Choroid plexus epithelial cell (primary cell): ENCODE results near the gene FOXN3.

Source experiments
- DNase-seq: peaks from one replicate; pipeline ENCODE4 v3.0.0-alpha.2; 2010; ENCODE audit warnings: low read depth
- H3K4me3 ChIP-seq: 2 replicates; pipeline ENCODE4 v1.5.1; 2011; ENCODE audit warnings: low read depth, mild to moderate bottlenecking, control low read depth, low read length, moderate library complexity
- TF ChIP-seq, protein P1 (sequence below): conservative IDR thresholded peaks from 2 replicates; pipeline ENCODE4 v1.5.1; 2011; ENCODE audit warnings: low read depth, mild to moderate bottlenecking, control low read depth, inconsistent platforms, low read length, moderate library complexity

The FOXN3 gene

DNA sequence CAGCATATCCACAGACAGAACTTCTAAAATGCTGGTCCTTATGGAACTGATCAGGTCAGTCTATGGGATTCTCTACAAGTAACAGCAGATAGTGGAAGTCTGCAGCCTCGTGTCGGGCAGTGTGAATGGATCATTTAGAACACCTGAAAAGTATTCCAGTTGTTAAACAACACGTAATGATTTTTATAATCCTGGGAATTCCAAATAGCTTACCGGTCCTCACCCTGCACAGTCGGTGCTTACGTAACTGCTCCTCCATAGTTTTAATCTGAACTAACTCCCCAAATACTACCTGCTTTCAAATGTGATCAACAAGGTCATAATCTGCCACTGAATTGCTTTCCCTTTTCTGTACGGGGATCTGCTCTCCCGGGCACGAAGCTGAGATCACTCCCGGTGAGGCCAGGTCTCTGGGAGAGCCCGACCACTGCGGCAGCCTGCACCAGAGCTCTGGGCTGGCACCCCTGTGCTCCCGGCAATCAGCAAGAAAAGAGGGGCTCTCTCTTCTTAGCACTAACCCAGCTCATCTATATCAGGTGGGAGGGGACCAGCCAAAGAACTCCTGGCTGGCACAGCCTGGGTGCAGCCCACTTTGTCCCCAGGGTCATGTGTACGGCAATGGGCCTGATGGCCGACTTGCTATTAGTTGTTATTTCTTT lies 157.0 kb downstream of the FOXN3 start:
- H3K4me3 ChIP-seq: no peak overlapping the region
- DNase-seq: no peak
- TF ChIP-seq, protein P1, sequence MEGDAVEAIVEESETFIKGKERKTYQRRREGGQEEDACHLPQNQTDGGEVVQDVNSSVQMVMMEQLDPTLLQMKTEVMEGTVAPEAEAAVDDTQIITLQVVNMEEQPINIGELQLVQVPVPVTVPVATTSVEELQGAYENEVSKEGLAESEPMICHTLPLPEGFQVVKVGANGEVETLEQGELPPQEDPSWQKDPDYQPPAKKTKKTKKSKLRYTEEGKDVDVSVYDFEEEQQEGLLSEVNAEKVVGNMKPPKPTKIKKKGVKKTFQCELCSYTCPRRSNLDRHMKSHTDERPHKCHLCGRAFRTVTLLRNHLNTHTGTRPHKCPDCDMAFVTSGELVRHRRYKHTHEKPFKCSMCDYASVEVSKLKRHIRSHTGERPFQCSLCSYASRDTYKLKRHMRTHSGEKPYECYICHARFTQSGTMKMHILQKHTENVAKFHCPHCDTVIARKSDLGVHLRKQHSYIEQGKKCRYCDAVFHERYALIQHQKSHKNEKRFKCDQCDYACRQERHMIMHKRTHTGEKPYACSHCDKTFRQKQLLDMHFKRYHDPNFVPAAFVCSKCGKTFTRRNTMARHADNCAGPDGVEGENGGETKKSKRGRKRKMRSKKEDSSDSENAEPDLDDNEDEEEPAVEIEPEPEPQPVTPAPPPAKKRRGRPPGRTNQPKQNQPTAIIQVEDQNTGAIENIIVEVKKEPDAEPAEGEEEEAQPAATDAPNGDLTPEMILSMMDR: no peak

DNA sequence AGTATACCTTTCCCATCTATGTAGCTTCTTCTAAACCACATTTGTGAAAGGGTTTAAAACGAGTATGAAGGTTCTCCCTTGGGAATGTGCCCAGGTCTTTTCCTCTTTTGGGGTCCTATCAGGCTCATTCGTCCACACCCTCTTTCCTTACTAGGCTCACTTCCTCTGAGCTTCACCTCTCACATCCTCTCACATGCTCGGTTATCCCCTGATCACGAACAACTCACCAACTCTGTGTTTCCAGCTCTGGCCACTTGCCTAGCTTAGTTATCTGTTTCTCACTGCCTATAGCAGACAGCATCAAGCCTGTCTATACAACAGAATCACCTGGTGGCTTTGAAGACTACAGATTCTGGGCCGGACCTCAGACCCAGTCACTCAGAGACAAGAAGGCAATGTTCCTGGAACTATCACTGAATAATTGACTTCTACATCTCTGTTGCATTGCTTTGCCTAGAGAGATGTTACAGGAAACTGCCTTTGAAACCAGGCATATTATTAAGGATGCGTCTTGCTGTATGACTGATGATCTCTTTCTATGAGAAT lies 158.2 kb downstream of the FOXN3 start:
- H3K4me3 ChIP-seq: no peak overlapping the region
- DNase-seq: no peak
- TF ChIP-seq, protein P1: no peak

DNA sequence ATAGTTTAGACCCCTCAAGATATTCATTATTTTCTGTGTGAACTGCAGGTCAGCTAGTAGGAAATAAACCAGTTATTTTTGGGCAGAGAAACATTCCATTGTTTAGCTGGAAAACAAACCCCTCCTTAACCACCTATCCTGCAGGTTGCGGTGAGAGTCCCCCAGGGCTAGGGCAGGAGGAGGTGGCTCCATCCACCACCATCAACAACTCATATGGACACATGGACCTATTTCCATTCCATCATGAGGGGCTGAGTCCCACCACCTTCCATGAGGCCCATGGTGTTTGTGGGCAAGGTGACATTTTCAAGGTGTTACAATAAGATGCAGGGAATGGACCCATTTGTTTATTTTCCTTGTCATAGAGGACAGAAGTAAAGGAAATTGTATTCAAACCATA lies 160.1 kb downstream of the FOXN3 start:
- TF ChIP-seq, protein P1: no peak
- DNase-seq: no peak
- H3K4me3 ChIP-seq: no peak overlapping the region

DNA sequence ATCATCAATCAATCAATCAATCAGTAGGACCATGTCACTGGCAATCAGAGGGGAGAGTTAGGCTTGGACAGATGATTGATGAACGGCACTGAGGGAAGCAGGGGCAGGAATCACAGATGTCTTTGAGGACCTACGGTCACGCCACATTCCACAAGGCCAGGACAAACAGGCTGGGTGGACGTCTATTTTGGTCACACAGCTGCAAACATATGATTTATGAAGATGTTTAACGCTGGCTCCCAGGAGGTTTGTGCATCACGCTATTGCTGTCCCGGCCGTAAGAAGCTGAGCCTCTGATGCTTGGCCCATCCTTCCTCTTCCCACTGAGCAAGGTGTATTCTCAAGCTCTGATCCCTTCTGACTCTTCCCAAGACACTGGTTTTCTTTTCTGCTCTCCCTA lies 160.8 kb downstream of the FOXN3 start:
- no peak for DNase-seq
- TF ChIP-seq, protein P1: no peak
- no peak overlapping the region for H3K4me3 ChIP-seq

DNA sequence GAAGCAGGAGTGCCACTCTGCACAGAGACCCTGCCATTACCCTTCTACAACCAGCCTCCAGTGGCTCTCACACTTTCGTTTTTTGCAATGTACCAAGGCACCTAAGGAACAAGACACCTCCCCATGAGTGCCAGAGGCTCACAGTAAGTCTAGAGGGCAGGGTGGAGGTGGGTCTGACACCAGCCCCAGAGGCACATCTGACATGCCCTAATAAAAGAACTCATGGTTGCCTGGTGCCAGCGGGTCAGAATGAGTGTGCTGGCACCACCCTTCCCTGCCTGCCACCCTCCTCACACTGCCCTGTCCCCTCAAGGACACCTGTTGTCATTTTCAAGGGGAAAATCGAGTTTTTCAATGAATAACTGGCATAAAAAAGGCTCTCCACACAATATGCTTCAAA lies 161.2 kb downstream of the FOXN3 start:
- H3K4me3 ChIP-seq: no peak overlapping the region
- TF ChIP-seq, protein P1: no peak
- no peak for DNase-seq

DNA sequence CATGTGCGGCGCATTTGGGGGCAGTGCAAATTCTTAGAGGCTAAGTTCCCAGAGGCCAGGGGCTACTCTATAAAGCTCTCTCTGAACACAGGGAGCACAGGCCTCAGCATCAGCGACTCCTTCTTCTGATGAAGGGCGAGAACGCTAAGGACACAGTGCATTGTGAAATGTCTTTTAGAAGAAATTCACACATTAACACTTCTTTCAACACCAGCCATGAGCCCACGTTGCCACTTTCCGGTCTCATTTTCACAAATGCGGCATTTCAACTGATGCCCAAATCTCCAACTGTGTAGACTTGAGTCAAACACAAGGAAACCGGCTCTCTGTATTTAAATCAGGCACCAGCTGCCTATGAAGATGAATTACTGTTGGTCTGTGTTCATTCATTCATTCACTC lies 162.0 kb downstream of the FOXN3 start:
- TF ChIP-seq, protein P1: no peak
- DNase-seq: no peak
- H3K4me3 ChIP-seq: no peak overlapping the region
